HepG2 (cell line): ENCODE results near the gene NDUFB5. TPM values are rescaled to one million over a fixed set of nuclear protein-coding genes. Genes with fewer than 3 reads are reported as not detected.

Experiments used
- ATAC-seq: fragments of 200-7000 bp; cut with Tn5 transposase; 3 replicates; pipeline ENCODE4 v1.9.1; 2020; ENCODE audit warnings: mild to moderate bottlenecking, moderate library complexity
- BruUV-seq: library from RNA; stranded (reverse); fragments of 400-500 nt; replicated peaks from 2 replicates; lab custom pipeline; 2021; lab: Mats Ljungman, UMichigan
- CTCF ChIA-PET: fragments of 300-600 bp; formaldehyde crosslinking; extraction: SDS; loops from one replicate; lab custom pipeline; 2021; ENCODE audit warnings: low total read pairs, inconsistent platforms, low intra/inter-chr PET ratio; lab: Yijun Ruan, JAX
- POLR2A ChIA-PET: fragments of 350-600 bp; sonication (Branson Sonifier 250); formaldehyde crosslinking; loops from one replicate; lab custom pipeline; 2020; ENCODE audit warnings: antibody characterized with exemption, inconsistent platforms; lab: Yijun Ruan, JAX
- DNase-seq: peaks from one replicate; pipeline ENCODE4 v3.0.0-alpha.2; 2015; ENCODE audit warnings: low spot score
- FAIRE-seq: peaks from 3 replicates; lab custom pipeline; 2011; peaks lifted over from hg19 to GRCh38; lab: Jason Lieb, UNC
- H2AFZ ChIP-seq: one replicate; pipeline ENCODE4 v1.6.1; 2011; ENCODE audit warnings: low read length, inconsistent platforms
- H3K27ac ChIP-seq: fragments of 300-600 bp; 3 replicates; pipeline ENCODE4 v1.8.0; 2011; ENCODE audit warnings: mixed run types, mild to moderate bottlenecking, mixed read lengths, low read length, inconsistent platforms; ENCODE audit not compliant: insufficient read depth; ENCODE audit errors: extremely low read length
- H3K27me3 ChIP-seq, 2 experiments: fragments of 200-600 bp in 1 of 2; 2 replicates in 1 of 2; 3 replicates in 1 of 2; pipeline versions ENCODE4 v1.6.0 to v1.8.0; 2011; ENCODE audit warnings: low read length in 2 of 2, mild to moderate bottlenecking in 2 of 2, moderate library complexity in 2 of 2, inconsistent platforms in 1 of 2; ENCODE audit not compliant: insufficient read depth in 2 of 2, control insufficient read depth in 1 of 2
- H3K36me3 ChIP-seq, 2 experiments: fragments of 200-600 bp in 1 of 2; replicated peaks in 1 of 2; 2 replicates in 1 of 2; 3 replicates in 1 of 2; pipeline versions ENCODE4 v1.5.1 to v1.8.0; 2011; ENCODE audit warnings: low read length in 2 of 2, inconsistent platforms in 1 of 2; ENCODE audit not compliant: insufficient read depth in 2 of 2, control insufficient read depth in 1 of 2
- H3K4me1 ChIP-seq: 2 replicates; pipeline ENCODE4 v1.5.1; 2012; ENCODE audit warnings: low read length, inconsistent platforms; ENCODE audit not compliant: insufficient read depth
- H3K4me2 ChIP-seq: 2 replicates; pipeline ENCODE4 v1.6.0; 2011; ENCODE audit warnings: low read depth, low read length, inconsistent platforms
- H3K4me3 ChIP-seq, 3 experiments: fragments of 200-600 bp in 1 of 3; sonication (generic), shearing (Covaris generic) in 1 of 3; replicated peaks in 1 of 3; 2 replicates each; pipeline ENCODE4 v1.5.1; 2011 to 2016; ENCODE audit warnings: low read length in 3 of 3, inconsistent platforms in 2 of 3, low read depth in 2 of 3, mild to moderate bottlenecking in 2 of 3, control low read depth in 1 of 3, mixed read lengths in 1 of 3; ENCODE audit not compliant: insufficient read depth in 1 of 3
- H3K79me2 ChIP-seq: one replicate; pipeline ENCODE4 v1.6.1; 2011; ENCODE audit warnings: low read length, inconsistent platforms; ENCODE audit not compliant: insufficient read depth
- H3K9ac ChIP-seq: 2 replicates; pipeline ENCODE4 v1.6.0; 2011; ENCODE audit warnings: mild to moderate bottlenecking, low read depth, low read length, inconsistent platforms; ENCODE audit not compliant: insufficient read depth
- H3K9me3 ChIP-seq: 2 replicates; pipeline ENCODE4 v1.5.1; 2012; ENCODE audit warnings: mild to moderate bottlenecking, low read length
- H4K20me1 ChIP-seq: 2 replicates; pipeline ENCODE4 v1.6.0; 2011; ENCODE audit warnings: inconsistent platforms, mild to moderate bottlenecking, low read length, moderate library complexity; ENCODE audit not compliant: insufficient read depth
- GABPA ChIP-seq, 2 experiments: IDR thresholded peaks; 2 replicates each; pipeline ENCODE4 v1.6.1; 2011 to 2016; ENCODE audit warnings: low read depth in 2 of 2, low read length in 1 of 2, missing biosample characterization in 1 of 2, missing genetic modification characterization in 1 of 2
- SAFB2 ChIP-seq: sonication (generic); formaldehyde crosslinking; IDR thresholded peaks from 2 replicates; pipeline ENCODE4 v1.5.1; 2020; ENCODE audit warnings: missing genetic modification reagents, low read depth, mild to moderate bottlenecking, borderline replicate concordance
- SRF ChIP-seq: IDR thresholded peaks from 2 replicates; pipeline ENCODE4 v1.6.1; 2011; ENCODE audit warnings: mild to moderate bottlenecking, low read depth, low read length, moderate library complexity
- TP53 ChIP-seq: sonication (generic); formaldehyde crosslinking; conservative IDR thresholded peaks from 2 replicates; pipeline ENCODE4 v1.4.0; 2020; ENCODE audit warnings: missing genetic modification reagents
- WIZ ChIP-seq: sonication (generic); formaldehyde crosslinking; IDR thresholded peaks from 2 replicates; pipeline ENCODE4 v1.5.1; 2020; ENCODE audit warnings: mild to moderate bottlenecking, missing genetic modification reagents
- ZNF343 ChIP-seq: sonication (generic); formaldehyde crosslinking; IDR thresholded peaks from 2 replicates; pipeline ENCODE4 v1.4.0; 2020; ENCODE audit warnings: mild to moderate bottlenecking, missing genetic modification reagents
- ZNF878 ChIP-seq: sonication (generic); formaldehyde crosslinking; IDR thresholded peaks from 2 replicates; pipeline ENCODE4 v1.8.1; 2023; ENCODE audit warnings: mild to moderate bottlenecking, missing genetic modification reagents, moderate library complexity
- WGBS: methylation state at CpG from one replicate; pipeline ENCODE4 v1.1.6; 2017; ENCODE audit warnings: low lambda C conversion rate; 5-methylcytosine and 5-hydroxymethylcytosine counted together
- in situ Hi-C: cut with HindIII; loops from 2 replicates; pipeline ENCODE4 v1.10.0; 2017; ENCODE audit warnings: low pct_unique_long_range_greater_than_20kb; ENCODE audit not compliant: extremely low pct_ligation_motif_present
- intact Hi-C: fragments of 100-400 bp; cut with micrococcal nuclease; formaldehyde crosslinking; loops from one replicate; pipeline ENCODE4 v1.10.0; 2022; ENCODE audit not compliant: unreplicated experiment
- polyA plus RNA-seq, 8 experiments: library from polyadenylated mRNA; depleted of rRNA in 3 of 8; stranded (reverse) in 7 of 8; unstranded in 1 of 8; fragments of >200 nt; fragmentation: Illumina TruSeq in 4 of 8; extraction: Trizol in 4 of 8; gene quantifications; 2 replicates each; pipeline versions ENCODE4 v1.2.1 to v1.2.3, GENCODE V29; 2011 to 2016; ENCODE audit warnings: low read depth in 4 of 8, missing spikeins in 1 of 8, mixed read lengths in 1 of 8; ENCODE audit not compliant: insufficient read depth in 1 of 8
- total RNA-seq, 5 experiments: library from RNA; depleted of rRNA; stranded (reverse); fragments of >200 nt; fragmentation: Illumina TruSeq; extraction: Trizol; gene quantifications; 2 replicates each; pipeline ENCODE4 v1.2.3, GENCODE V29; 2016; ENCODE audit warnings: low read depth in 1 of 5
- TF ChIP-seq, protein P1 (sequence below): sonication (generic); formaldehyde crosslinking; IDR thresholded peaks from 2 replicates; pipeline ENCODE4 v1.8.0; 2022; ENCODE audit warnings: low read depth, missing genetic modification reagents
- TF ChIP-seq, protein P2 (sequence below): sonication (generic); formaldehyde crosslinking; IDR thresholded peaks from 2 replicates; pipeline ENCODE4 v1.4.0; 2020; ENCODE audit warnings: missing genetic modification reagents

Gene NDUFB5
- total and polyA plus RNA-seq, 2 of the 13 experiments (the other 11 are each of a cell fraction or from before 2014, with no cell fraction given), result 43.3 to 120 TPM

DNA sequence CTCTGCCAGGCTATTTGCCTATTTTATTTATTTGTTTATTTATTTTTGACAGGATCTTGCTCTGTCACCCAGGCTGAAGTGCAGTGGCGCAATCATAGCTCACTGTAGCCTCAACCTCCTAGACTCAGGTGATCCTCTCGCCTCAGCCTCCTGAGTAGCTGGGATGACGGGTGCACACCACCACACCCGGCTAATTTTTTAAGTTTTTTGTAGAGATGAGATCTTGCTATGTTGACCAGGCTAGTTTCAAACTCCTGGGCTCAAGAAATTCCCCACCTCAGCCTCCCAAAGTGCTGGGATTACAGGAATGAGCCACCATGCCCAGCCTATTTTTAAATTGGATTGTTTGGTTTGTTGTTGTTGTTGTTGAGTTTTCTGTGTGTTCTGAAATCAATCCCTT lies 5.5 kb downstream of the NDUFB5 start (continued):
- TF ChIP-seq GABPA (IDR thresholded peaks at IDR 0.05; ENCODE audit: low read depth, low read length), result no peak
- no peak for TF ChIP-seq GABPA (CRISPR knock-in tag; IDR thresholded peaks at IDR 0.05; ENCODE audit: low read depth)
- TF ChIP-seq, protein P1, sequence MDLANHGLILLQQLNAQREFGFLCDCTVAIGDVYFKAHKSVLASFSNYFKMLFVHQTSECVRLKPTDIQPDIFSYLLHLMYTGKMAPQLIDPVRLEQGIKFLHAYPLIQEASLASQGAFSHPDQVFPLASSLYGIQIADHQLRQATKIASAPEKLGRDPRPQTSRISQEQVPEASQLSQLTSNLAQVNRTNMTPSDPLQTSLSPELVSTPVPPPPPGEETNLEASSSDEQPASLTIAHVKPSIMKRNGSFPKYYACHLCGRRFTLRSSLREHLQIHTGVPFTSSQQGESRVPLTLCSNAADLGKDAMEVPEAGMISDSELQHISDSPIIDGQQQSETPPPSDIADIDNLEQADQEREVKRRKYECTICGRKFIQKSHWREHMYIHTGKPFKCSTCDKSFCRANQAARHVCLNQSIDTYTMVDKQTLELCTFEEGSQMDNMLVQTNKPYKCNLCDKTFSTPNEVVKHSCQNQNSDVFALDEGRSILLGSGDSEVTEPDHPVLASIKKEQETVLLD, result no peak
- TF ChIP-seq, protein P2, sequence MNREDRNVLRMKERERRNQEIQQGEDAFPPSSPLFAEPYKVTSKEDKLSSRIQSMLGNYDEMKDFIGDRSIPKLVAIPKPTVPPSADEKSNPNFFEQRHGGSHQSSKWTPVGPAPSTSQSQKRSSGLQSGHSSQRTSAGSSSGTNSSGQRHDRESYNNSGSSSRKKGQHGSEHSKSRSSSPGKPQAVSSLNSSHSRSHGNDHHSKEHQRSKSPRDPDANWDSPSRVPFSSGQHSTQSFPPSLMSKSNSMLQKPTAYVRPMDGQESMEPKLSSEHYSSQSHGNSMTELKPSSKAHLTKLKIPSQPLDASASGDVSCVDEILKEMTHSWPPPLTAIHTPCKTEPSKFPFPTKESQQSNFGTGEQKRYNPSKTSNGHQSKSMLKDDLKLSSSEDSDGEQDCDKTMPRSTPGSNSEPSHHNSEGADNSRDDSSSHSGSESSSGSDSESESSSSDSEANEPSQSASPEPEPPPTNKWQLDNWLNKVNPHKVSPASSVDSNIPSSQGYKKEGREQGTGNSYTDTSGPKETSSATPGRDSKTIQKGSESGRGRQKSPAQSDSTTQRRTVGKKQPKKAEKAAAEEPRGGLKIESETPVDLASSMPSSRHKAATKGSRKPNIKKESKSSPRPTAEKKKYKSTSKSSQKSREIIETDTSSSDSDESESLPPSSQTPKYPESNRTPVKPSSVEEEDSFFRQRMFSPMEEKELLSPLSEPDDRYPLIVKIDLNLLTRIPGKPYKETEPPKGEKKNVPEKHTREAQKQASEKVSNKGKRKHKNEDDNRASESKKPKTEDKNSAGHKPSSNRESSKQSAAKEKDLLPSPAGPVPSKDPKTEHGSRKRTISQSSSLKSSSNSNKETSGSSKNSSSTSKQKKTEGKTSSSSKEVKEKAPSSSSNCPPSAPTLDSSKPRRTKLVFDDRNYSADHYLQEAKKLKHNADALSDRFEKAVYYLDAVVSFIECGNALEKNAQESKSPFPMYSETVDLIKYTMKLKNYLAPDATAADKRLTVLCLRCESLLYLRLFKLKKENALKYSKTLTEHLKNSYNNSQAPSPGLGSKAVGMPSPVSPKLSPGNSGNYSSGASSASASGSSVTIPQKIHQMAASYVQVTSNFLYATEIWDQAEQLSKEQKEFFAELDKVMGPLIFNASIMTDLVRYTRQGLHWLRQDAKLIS (CRISPR knock-in tag), result no peak
- no peak for TF ChIP-seq WIZ
- TF ChIP-seq ZNF878 (CRISPR knock-in tag), result no peak

- DNase-seq (no peak), FAIRE-seq (no peak), ATAC-seq (no peak)
- CTCF ChIA-PET, result no interaction called here
- no peak for TF ChIP-seq SRF
- TF ChIP-seq SAFB2 (CRISPR knock-in tag), result no peak
- no peak for TF ChIP-seq TP53
- TF ChIP-seq ZNF343 (CRISPR knock-in tag), result no peak
- Histone ChIP-seq H3K9ac (no peak overlapping the region), H3K9me3 (no peaks in the 10 kb centered on the region), H3K27ac (no peak overlapping the region), H4K20me1 (no peaks in the 10 kb centered on the region), H3K79me2 (peaks cover 3% of the 10 kb centered on the region), H3K4me2 (no peak overlapping the region), H3K27me3 (no peaks in the 10 kb centered on the region), H3K36me3 (peaks cover 0 to 7% of the 10 kb centered on the region in 2 experiments; a peak in 2 of 5 replicates), H2AFZ (no peak overlapping the region), H3K4me3 (no peak overlapping the region), H3K4me1 (no peaks in the 10 kb centered on the region)
- in situ Hi-C loops (no loop called here), intact Hi-C loops (no loop called here)
- BruUV-seq, result no TSS peak
- POLR2A ChIA-PET, result interaction anchor here (2.3 kb wide), 1 partner anchor 9 kb away, joined by 6 read pairs; the partner anchor contains the start of genes MRPL47 and NDUFB5
- 95% methylated on average over 2 of the region's 2 CpGs for whole genome bisulfite sequencing
Observed at GRCh38 chr3:179613807-179614206, 9.2 kb downstream of the NDUFB5 start.
